HFFc6 (cell line): Measurements from ENCODE around the gene ATP9B. TPM values are rescaled to one million over a fixed set of nuclear protein-coding genes. Genes with fewer than 3 reads are reported as not detected.

Experiments used
- DNase-seq: peaks from one replicate; pipeline ENCODE4 v3.0.0-alpha.2; 2018
- H3K27ac Mint-ChIP-seq: 2 replicates; pipeline ENCODE4 v1.8.0; 2020; ENCODE audit warnings: mild to moderate bottlenecking, mixed read lengths
- H3K27me3 Mint-ChIP-seq: 2 replicates; pipeline ENCODE4 v1.8.0; 2021; ENCODE audit warnings: mild to moderate bottlenecking, moderate library complexity, mixed read lengths; ENCODE audit not compliant: insufficient read depth
- H3K36me3 Mint-ChIP-seq: 2 replicates; pipeline ENCODE4 v1.8.0; 2021; ENCODE audit warnings: low read depth, mixed read lengths
- H3K4me1 Mint-ChIP-seq: 2 replicates; pipeline ENCODE4 v1.8.0; 2020; ENCODE audit warnings: low read depth, mixed read lengths
- H3K4me3 Mint-ChIP-seq: 2 replicates; pipeline ENCODE4 v1.8.0; 2020; ENCODE audit warnings: mild to moderate bottlenecking, moderate library complexity, mixed read lengths
- H3K9me3 Mint-ChIP-seq: 2 replicates; pipeline ENCODE4 v1.8.0; 2020; ENCODE audit warnings: mild to moderate bottlenecking, mixed read lengths
- CTCF ChIP-seq: fragments of 200-600 bp; sonication (generic); IDR thresholded peaks from 2 replicates; pipeline ENCODE4 v1.5.0; 2021; ENCODE audit warnings: antibody characterized with exemption, mild to moderate bottlenecking
- total RNA-seq, 6 experiments: library from RNA; stranded (reverse); fragmentation: NEBNext Ultra II Directional; extraction: Animal tissue kit (Norgen Biotek cat#: 25700); gene quantifications; 2 replicates in 1 of 6; 3 replicates in 5 of 6; pipeline ENCODE4 v1.2.3, GENCODE V29; 2021

The ATP9B gene
- total RNA-seq, 6 experiments from 2014 or later = 9.0 to 11.2 (median 10.5) TPM

DNA sequence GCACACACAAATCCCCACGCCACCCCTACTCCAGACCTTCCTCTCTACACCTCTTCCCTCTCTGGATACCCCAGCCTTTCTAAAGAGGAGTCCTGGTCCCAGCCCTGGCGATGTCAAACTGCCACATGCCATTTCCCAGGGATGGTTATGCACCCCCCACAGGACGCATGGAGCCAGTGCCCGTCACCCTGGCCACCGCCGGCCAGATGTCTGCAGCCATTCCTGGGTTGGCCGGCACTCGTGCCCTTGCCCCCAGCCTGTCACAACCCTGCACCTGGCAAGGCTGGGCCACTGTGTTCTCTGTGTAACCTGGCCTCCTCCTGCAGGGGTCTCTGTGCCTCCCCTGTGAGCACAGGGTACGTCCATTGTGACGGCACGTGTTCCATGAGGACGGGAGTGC lies 268.4 kb downstream of the ATP9B start:
- Mint-ChIP-seq H3K9me3 (peaks cover 5% of the 10 kb centered on the region; the same call in 1 of the 2 replicates), H3K4me3 (no peak overlapping the region), H3K36me3 (peaks cover 16% of the 10 kb centered on the region), H3K27ac (no peak overlapping the region), H3K4me1 (no peaks in the 10 kb centered on the region), H3K27me3 (no peaks in the 10 kb centered on the region)
- DNase-seq = no peak
- TF ChIP-seq CTCF = no peak

GRCh38 chr18:79339094-79339908 lies 270.1 kb downstream of the ATP9B start:
- no peaks in the 10 kb centered on the region for H3K4me1 Mint-ChIP-seq
- H3K27me3 Mint-ChIP-seq = no peaks in the 10 kb centered on the region
- no peak for DNase-seq
- H3K4me3 Mint-ChIP-seq = no peak overlapping the region
- peaks cover 16% of the 10 kb centered on the region for H3K36me3 Mint-ChIP-seq
- peaks cover 5% of the 10 kb centered on the region; the same call in 1 of the 2 replicates for H3K9me3 Mint-ChIP-seq
- TF ChIP-seq CTCF = no peak
- no peak overlapping the region for H3K27ac Mint-ChIP-seq

- no peak for TF ChIP-seq CTCF
Observed at GRCh38 chr18:79343567-79344207, 274.5 kb downstream of the ATP9B start.

DNA sequence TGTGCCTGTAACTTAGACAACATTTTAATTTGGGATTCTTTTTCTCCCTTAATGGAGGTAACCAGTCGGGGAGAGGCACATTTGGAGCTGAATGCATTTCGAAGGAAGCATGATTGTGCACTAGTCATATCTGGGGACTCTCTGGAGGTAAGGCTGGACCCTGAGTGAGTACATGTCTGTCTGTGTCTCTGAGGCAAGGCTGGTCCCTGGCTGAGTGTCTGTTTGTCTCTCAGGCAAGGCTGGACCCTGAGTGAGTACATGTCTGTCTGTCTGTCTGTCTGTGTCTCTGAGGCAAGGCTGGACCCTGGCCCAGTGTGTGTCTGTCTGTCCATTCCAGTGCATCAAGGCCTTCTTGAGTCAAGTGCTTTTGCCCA lies 275.0 kb downstream of the ATP9B start:
- TF ChIP-seq CTCF = no peak
- peaks cover 35% of the 10 kb centered on the region for H3K36me3 Mint-ChIP-seq
- H3K4me3 Mint-ChIP-seq = no peak overlapping the region

More at GRCh38 chr18:79343567-79344207, 274.5 kb downstream of the ATP9B start:
- no peaks in the 10 kb centered on the region for H3K9me3 Mint-ChIP-seq
- H3K27me3 Mint-ChIP-seq = no peaks in the 10 kb centered on the region
- peaks cover 40% of the 10 kb centered on the region for H3K36me3 Mint-ChIP-seq
- no peak for DNase-seq
- peaks cover 6% of the 10 kb centered on the region; the same call in 1 of the 2 replicates for H3K4me1 Mint-ChIP-seq
- H3K4me3 Mint-ChIP-seq = no peak overlapping the region
- no peak overlapping the region for H3K27ac Mint-ChIP-seq

DNA sequence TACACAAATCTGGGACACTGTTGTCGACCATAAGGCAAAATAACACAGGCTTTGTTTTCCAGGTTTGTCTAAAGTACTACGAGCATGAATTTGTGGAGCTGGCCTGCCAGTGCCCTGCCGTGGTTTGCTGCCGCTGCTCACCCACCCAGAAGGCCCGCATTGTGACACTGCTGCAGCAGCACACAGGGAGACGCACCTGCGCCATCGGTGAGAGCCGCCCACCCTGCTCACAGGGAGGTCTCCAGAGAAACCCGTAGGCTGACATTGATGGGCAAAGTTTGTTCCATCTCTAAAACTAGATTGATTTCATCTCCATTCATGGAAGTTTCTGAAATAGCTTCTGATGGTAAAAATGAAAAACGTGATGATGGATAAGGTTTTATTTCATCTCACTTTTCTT lies 276.2 kb downstream of the ATP9B start:
- no peaks in the 10 kb centered on the region; the same call in 1 of the 2 replicates for H3K27me3 Mint-ChIP-seq
- H3K27ac Mint-ChIP-seq = no peak overlapping the region
- TF ChIP-seq CTCF = no peak
- no peaks in the 10 kb centered on the region for H3K9me3 Mint-ChIP-seq
- no peak for DNase-seq
- H3K4me1 Mint-ChIP-seq = peaks cover 6% of the 10 kb centered on the region; the same call in 1 of the 2 replicates
- peaks cover 30% of the 10 kb centered on the region for H3K36me3 Mint-ChIP-seq
- no peak overlapping the region for H3K4me3 Mint-ChIP-seq

More for the DNA sequence above, 275.0 kb downstream of the ATP9B start:
- Mint-ChIP-seq H3K27ac (no peak overlapping the region), H3K27me3 (no peaks in the 10 kb centered on the region; the same call in 1 of the 2 replicates), H3K4me1 (peaks cover 6% of the 10 kb centered on the region; the same call in 1 of the 2 replicates), H3K9me3 (no peaks in the 10 kb centered on the region)
- DNase-seq = no peak
